SU-DHL-6 (cell line): ENCODE measurements around the gene IFIT5.
"Not testable (repeated sequence)": the region's sequence is repeated elsewhere in the genome, so short reads cannot be mapped to it uniquely, and the experiment has no call there.

ENCODE experiments used
- H2AFZ ChIP-seq: fragments of 200-600 bp; sonication (generic); 2 replicates; pipeline ENCODE4 v1.6.1; 2014; ENCODE audit warnings: low read depth, mild to moderate bottlenecking, moderate library complexity, mixed read lengths, antibody characterized with exemption, low read length; ENCODE audit not compliant: severe bottlenecking
- H3F3A ChIP-seq: fragments of 200-600 bp; shearing (Covaris generic); 2 replicates; pipeline ENCODE4 v1.6.0; 2016; ENCODE audit warnings: antibody characterized with exemption, mild to moderate bottlenecking; ENCODE audit not compliant: insufficient read depth
- H3K27ac ChIP-seq: fragments of 200-600 bp; sonication (generic); 2 replicates; pipeline ENCODE4 v1.5.1; 2016; ENCODE audit warnings: low read depth, mild to moderate bottlenecking, low read length, moderate library complexity, mixed read lengths
- H3K27me3 ChIP-seq: fragments of 200-600 bp; sonication (generic), shearing (Covaris generic); 2 replicates; pipeline ENCODE4 v1.6.0; 2014; ENCODE audit warnings: mild to moderate bottlenecking, low read length
- H3K36me3 ChIP-seq: fragments of 200-600 bp; sonication (generic); 2 replicates; pipeline ENCODE4 v1.6.1; 2014; ENCODE audit warnings: mild to moderate bottlenecking, low read length, mixed read lengths
- H3K4me2 ChIP-seq: fragments of 300-600, 200-600 bp; shearing (Covaris generic), sonication (generic); 2 replicates; pipeline ENCODE4 v1.6.0; 2014; ENCODE audit warnings: low read length, low read depth, mild to moderate bottlenecking; ENCODE audit not compliant: poor library complexity, severe bottlenecking
- H3K4me3 ChIP-seq: fragments of 200-600 bp; sonication (generic); 2 replicates; pipeline ENCODE4 v1.5.1; 2014; ENCODE audit warnings: antibody characterized with exemption, low read length, mild to moderate bottlenecking, mixed read lengths; ENCODE audit not compliant: insufficient read depth, poor library complexity, severe bottlenecking
- H3K79me2 ChIP-seq: fragments of 200-600 bp; sonication (generic); 2 replicates; pipeline ENCODE4 v1.6.1; 2014; ENCODE audit warnings: mild to moderate bottlenecking, low read length, moderate library complexity; ENCODE audit not compliant: insufficient read depth
- H3K9ac ChIP-seq: fragments of 200-600 bp; sonication (generic); 2 replicates; pipeline ENCODE4 v1.7.0; 2014; ENCODE audit warnings: mild to moderate bottlenecking, low read length
- H3K9me2 ChIP-seq: fragments of 200-600 bp; sonication (generic); replicated peaks from 2 replicates; pipeline ENCODE4 v1.6.1; 2014; ENCODE audit warnings: low read length; ENCODE audit not compliant: insufficient read depth
- H3K9me3 ChIP-seq: fragments of 200-600 bp; sonication (generic); 2 replicates; pipeline ENCODE4 v1.6.1; 2014; ENCODE audit warnings: low read length, mixed read lengths; ENCODE audit not compliant: insufficient read depth
- H4K20me1 ChIP-seq: fragments of 200-600 bp; sonication (generic); 2 replicates; pipeline ENCODE4 v1.6.1; 2014; ENCODE audit warnings: low read depth, mild to moderate bottlenecking, antibody characterized with exemption, low read length, moderate library complexity, mixed read lengths
- EZH2phosphoT487 ChIP-seq: fragments of 200-600 bp; sonication (generic), shearing (Covaris generic); conservative IDR thresholded peaks from 2 replicates; pipeline ENCODE4 v1.6.1; 2018; ENCODE audit warnings: mild to moderate bottlenecking, antibody characterized with exemption, low read length, moderate library complexity, mixed read lengths
- TF ChIP-seq, protein P1 (sequence below): fragments of 200-600 bp; sonication (generic); IDR thresholded peaks from one replicate; pipeline ENCODE4 v1.5.1; 2017; ENCODE audit warnings: antibody characterized with exemption, mild to moderate bottlenecking, low read length, moderate library complexity; ENCODE audit not compliant: insufficient read depth, poor library complexity, severe bottlenecking

Gene IFIT5

DNA sequence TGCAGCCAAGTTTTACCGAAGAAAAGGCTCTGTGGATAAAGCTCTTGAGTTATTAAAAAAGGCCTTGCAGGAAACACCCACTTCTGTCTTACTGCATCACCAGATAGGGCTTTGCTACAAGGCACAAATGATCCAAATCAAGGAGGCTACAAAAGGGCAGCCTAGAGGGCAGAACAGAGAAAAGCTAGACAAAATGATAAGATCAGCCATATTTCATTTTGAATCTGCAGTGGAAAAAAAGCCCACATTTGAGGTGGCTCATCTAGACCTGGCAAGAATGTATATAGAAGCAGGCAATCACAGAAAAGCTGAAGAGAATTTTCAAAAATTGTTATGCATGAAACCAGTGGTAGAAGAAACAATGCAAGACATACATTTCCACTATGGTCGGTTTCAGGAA is 11.3 kb upstream of the IFIT5 start:
- Histone ChIP-seq H3K27me3 (no peaks in the 10 kb centered on the region), H3K9ac (no peak overlapping the region), H3K9me2 (no peaks in the 10 kb centered on the region), H4K20me1 (no peaks in the 10 kb centered on the region), H3K27ac (no peak overlapping the region), H3K9me3 (no peaks in the 10 kb centered on the region), H2AFZ (no peak overlapping the region), H3K4me3 (no peak overlapping the region), H3K4me2 (no peak overlapping the region), H3F3A (no peaks in the 10 kb centered on the region), H3K79me2 (no peaks in the 10 kb centered on the region), H3K36me3 (no peaks in the 10 kb centered on the region)
- TF ChIP-seq EZH2phosphoT487, result no peak
- TF ChIP-seq, protein P1, sequence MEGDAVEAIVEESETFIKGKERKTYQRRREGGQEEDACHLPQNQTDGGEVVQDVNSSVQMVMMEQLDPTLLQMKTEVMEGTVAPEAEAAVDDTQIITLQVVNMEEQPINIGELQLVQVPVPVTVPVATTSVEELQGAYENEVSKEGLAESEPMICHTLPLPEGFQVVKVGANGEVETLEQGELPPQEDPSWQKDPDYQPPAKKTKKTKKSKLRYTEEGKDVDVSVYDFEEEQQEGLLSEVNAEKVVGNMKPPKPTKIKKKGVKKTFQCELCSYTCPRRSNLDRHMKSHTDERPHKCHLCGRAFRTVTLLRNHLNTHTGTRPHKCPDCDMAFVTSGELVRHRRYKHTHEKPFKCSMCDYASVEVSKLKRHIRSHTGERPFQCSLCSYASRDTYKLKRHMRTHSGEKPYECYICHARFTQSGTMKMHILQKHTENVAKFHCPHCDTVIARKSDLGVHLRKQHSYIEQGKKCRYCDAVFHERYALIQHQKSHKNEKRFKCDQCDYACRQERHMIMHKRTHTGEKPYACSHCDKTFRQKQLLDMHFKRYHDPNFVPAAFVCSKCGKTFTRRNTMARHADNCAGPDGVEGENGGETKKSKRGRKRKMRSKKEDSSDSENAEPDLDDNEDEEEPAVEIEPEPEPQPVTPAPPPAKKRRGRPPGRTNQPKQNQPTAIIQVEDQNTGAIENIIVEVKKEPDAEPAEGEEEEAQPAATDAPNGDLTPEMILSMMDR, result no peak

GRCh38 chr10:89404104-89405047 is 10.0 kb upstream of the IFIT5 start:
- H3K9me2 ChIP-seq, result no peaks in the 10 kb centered on the region
- H3K79me2 ChIP-seq, result no peaks in the 10 kb centered on the region
- H3K27ac ChIP-seq, result no peak overlapping the region
- no peaks in the 10 kb centered on the region for H3K36me3 ChIP-seq
- no peaks in the 10 kb centered on the region for H4K20me1 ChIP-seq
- H3K9ac ChIP-seq, result no peak overlapping the region
- H3F3A ChIP-seq, result no peaks in the 10 kb centered on the region
- no peaks in the 10 kb centered on the region for H3K9me3 ChIP-seq
- no peak overlapping the region for H3K4me2 ChIP-seq
- no peak overlapping the region for H3K4me3 ChIP-seq
- H3K27me3 ChIP-seq, result no peaks in the 10 kb centered on the region
- TF ChIP-seq, protein P1, result no peak
- TF ChIP-seq EZH2phosphoT487, result no peak
- no peak overlapping the region for H2AFZ ChIP-seq

- not testable (repeated sequence) for H3K27me3 ChIP-seq, H3K79me2 ChIP-seq, H3K9ac ChIP-seq, H3K9me2 ChIP-seq, H2AFZ ChIP-seq, H3K36me3 ChIP-seq, H3F3A ChIP-seq, H3K4me3 ChIP-seq, H3K27ac ChIP-seq, H3K4me2 ChIP-seq, H4K20me1 ChIP-seq, H3K9me3 ChIP-seq
Measured at GRCh38 chr10:89406178-89406577, 8.2 kb upstream of the IFIT5 start.

- H3K9me2 ChIP-seq, H3F3A ChIP-seq, H2AFZ ChIP-seq, H3K9ac ChIP-seq, H3K9me3 ChIP-seq, H3K36me3 ChIP-seq, H3K4me3 ChIP-seq, H4K20me1 ChIP-seq, H3K27ac ChIP-seq, H3K27me3 ChIP-seq, H3K79me2 ChIP-seq, H3K4me2 ChIP-seq: not testable (repeated sequence)
Measured at GRCh38 chr10:89407792-89408191, 6.6 kb upstream of the IFIT5 start.

- not testable (repeated sequence) for H4K20me1 ChIP-seq, H3K27me3 ChIP-seq, H3K4me2 ChIP-seq, H3K9me3 ChIP-seq, H3K27ac ChIP-seq, H3K4me3 ChIP-seq, H3K9ac ChIP-seq, H3K79me2 ChIP-seq, H2AFZ ChIP-seq, H3F3A ChIP-seq, H3K9me2 ChIP-seq, H3K36me3 ChIP-seq
Measured at GRCh38 chr10:89409282-89409681, 5.1 kb upstream of the IFIT5 start.

DNA sequence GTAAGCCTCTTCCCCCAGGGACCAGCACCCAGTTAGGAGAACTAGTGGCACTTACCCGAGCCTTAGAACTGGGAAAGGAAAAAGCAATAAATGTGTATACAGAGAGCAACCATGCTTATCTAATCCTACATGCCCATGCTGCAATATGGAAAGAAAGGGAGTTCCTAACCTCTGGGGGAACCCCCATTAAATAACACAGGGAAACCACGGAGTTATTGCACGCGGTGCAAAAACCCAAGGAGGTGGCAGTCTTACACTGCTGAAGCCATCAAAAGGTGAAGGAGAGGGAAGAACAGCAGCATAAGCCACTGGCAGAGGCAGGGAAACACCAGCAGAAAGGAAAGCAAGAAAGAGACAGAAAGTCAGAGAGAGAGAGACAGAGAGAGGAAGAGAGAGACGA is 3.8 kb upstream of the IFIT5 start:
- not testable (repeated sequence) for H3K36me3 ChIP-seq, H3F3A ChIP-seq, H4K20me1 ChIP-seq, H3K79me2 ChIP-seq, H3K27ac ChIP-seq, H3K9me2 ChIP-seq, H3K9ac ChIP-seq, H3K4me3 ChIP-seq, H3K27me3 ChIP-seq, H2AFZ ChIP-seq, H3K4me2 ChIP-seq, H3K9me3 ChIP-seq
